ENCODE results near the gene SLC35F1. TPM values are rescaled to one million over a fixed set of nuclear protein-coding genes. Genes with fewer than 3 reads are reported as not detected.

Gene SLC35F1
- total and polyA plus RNA-seq, 10 of the 15 experiments (the other 5 are each of a cell fraction or from before 2014, with no cell fraction given), result 0.01 TPM; not detected in 9

GRCh38 chr6:117933471-117933870 is 26.4 kb downstream of the SLC35F1 start:
- POLR2A ChIA-PET, result no interaction called here
- intact Hi-C loops (cut with micrococcal nuclease; ENCODE audit: unreplicated experiment) (no loop called here), in situ Hi-C loops (cut with MboI) (no loop called here)
- Histone ChIP-seq H3K9ac (ENCODE audit: control insufficient read depth, insufficient read depth, low read length) (no peak overlapping the region), H3K4me2 (ENCODE audit: control insufficient read depth, insufficient read depth) (no peak overlapping the region), H3K79me2 (ENCODE audit: control insufficient read depth, insufficient read depth, low read length) (no peaks in the 10 kb centered on the region), H2AFZ (ENCODE audit: control insufficient read depth, low read depth, low read length) (no peak overlapping the region), H3K4me3 (no peak overlapping the region), H4K20me1 (ENCODE audit: control insufficient read depth, insufficient read depth) (no peaks in the 10 kb centered on the region), H3K4me1 (ENCODE audit: control insufficient read depth, insufficient read depth, low read length) (no peaks in the 10 kb centered on the region), H3K27me3 (replicated peaks in 1 of 2; ENCODE audit: control insufficient read depth in 2 of 2, insufficient read depth in 2 of 2, low read length in 1 of 2) (no peaks in the 10 kb centered on the region), H3K36me3 (ENCODE audit: control insufficient read depth in 2 of 2, insufficient read depth in 2 of 2, low read length in 1 of 2) (no peaks in the 10 kb centered on the region), H3K9me3 (replicated peaks; ENCODE audit: control insufficient read depth, insufficient read depth, low read length) (peaks cover 2% of the 10 kb centered on the region; the same call in 2 of the 3 replicates), H3K27ac (ENCODE audit: control insufficient read depth, insufficient read depth) (no peak overlapping the region)
- no TSS peak for BruUV-seq (replicated peaks)
- 0% methylated on average over 4 of the region's 4 CpGs for WGBS (ENCODE audit: insufficient coverage, insufficient replicate concordance, low lambda C conversion rate, missing lambda C conversion rate)
- CTCF ChIA-PET, result no interaction called here
- SMC1A ChIA-PET (ENCODE audit: uncharacterized antibody, unreplicated experiment), result no interaction called here
- DNase-seq (ENCODE audit: low read depth, low spot score) (no peak), ATAC-seq (no peak), FAIRE-seq (no peak)
- TF ChIP-seq, protein P1, sequence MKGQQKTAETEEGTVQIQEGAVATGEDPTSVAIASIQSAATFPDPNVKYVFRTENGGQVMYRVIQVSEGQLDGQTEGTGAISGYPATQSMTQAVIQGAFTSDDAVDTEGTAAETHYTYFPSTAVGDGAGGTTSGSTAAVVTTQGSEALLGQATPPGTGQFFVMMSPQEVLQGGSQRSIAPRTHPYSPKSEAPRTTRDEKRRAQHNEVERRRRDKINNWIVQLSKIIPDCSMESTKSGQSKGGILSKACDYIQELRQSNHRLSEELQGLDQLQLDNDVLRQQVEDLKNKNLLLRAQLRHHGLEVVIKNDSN (IDR thresholded peaks at IDR 0.05; ENCODE audit: borderline replicate concordance, extremely low read length, insufficient read depth, low read depth, low read length), result no peak
- TF ChIP-seq HCFC1 (IDR thresholded peaks at IDR 0.05; ENCODE audit: low read length) (no peak), POLR2AphosphoS5 (IDR thresholded peaks at IDR 0.05; ENCODE audit: low read length) (no peak), TAF1 (IDR thresholded peaks at IDR 0.05; ENCODE audit: borderline replicate concordance, low read depth, low read length) (no peak), EED (IDR thresholded peaks at IDR 0.05; ENCODE audit: low read depth) (no peak), KAT2A (conservative IDR thresholded peaks at IDR 0.05; ENCODE audit: control insufficient read depth, low read depth, low read length) (no peak), BCL3 (IDR thresholded peaks at IDR 0.05; ENCODE audit: borderline replicate concordance, insufficient read depth, low read depth, low read length, poor library complexity, severe bottlenecking) (no peak), CREB1 (IDR thresholded peaks at IDR 0.05; ENCODE audit: low read depth) (no peak), SPI1 (IDR thresholded peaks at IDR 0.05; ENCODE audit: borderline replicate concordance, insufficient read depth, low read depth, low read length) (no peak), ZBTB33 (IDR thresholded peaks at IDR 0.05) (no peak), WRNIP1 (IDR thresholded peaks at IDR 0.05; ENCODE audit: borderline replicate concordance, low read depth, low read length) (no peak), KLF5 (IDR thresholded peaks at IDR 0.05; ENCODE audit: partially characterized antibody) (no peak), FOXM1 (IDR thresholded peaks at IDR 0.05; ENCODE audit: low read depth, low read length) (no peak), SMARCA5 (IDR thresholded peaks at IDR 0.05) (no peak), CBX5 (IDR thresholded peaks at IDR 0.05; ENCODE audit: low read depth) (no peak), TCF7 (IDR thresholded peaks at IDR 0.05; ENCODE audit: borderline replicate concordance) (no peak)
- TF ChIP-seq, protein P2, sequence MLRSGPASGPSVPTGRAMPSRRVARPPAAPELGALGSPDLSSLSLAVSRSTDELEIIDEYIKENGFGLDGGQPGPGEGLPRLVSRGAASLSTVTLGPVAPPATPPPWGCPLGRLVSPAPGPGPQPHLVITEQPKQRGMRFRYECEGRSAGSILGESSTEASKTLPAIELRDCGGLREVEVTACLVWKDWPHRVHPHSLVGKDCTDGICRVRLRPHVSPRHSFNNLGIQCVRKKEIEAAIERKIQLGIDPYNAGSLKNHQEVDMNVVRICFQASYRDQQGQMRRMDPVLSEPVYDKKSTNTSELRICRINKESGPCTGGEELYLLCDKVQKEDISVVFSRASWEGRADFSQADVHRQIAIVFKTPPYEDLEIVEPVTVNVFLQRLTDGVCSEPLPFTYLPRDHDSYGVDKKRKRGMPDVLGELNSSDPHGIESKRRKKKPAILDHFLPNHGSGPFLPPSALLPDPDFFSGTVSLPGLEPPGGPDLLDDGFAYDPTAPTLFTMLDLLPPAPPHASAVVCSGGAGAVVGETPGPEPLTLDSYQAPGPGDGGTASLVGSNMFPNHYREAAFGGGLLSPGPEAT (IDR thresholded peaks at IDR 0.05; ENCODE audit: low read depth), result no peak
- RAD21 ChIA-PET (ENCODE audit: unreplicated experiment), result no interaction called here
